HepG2 (cell line): ENCODE results near the gene TAOK3. TPM values are rescaled to one million over a fixed set of nuclear protein-coding genes. Genes with fewer than 3 reads are reported as not detected.
A peak's percentile ranks its signal among the peaks of the same experiment; 100 is the strongest.

Experiments
- BORCS8-MEF2B ChIP-seq: sonication (generic); formaldehyde crosslinking; IDR thresholded peaks from 2 replicates; pipeline ENCODE4 v1.8.0; 2022; ENCODE audit warnings: mild to moderate bottlenecking, missing genetic modification reagents
- CHCHD3 ChIP-seq: sonication (generic); formaldehyde crosslinking; IDR thresholded peaks from 2 replicates; pipeline ENCODE4 v1.8.0; 2022; ENCODE audit warnings: mild to moderate bottlenecking, missing genetic modification reagents, moderate library complexity
- EHMT2 ChIP-seq: fragments of 200-600 bp; sonication (generic); IDR thresholded peaks from 2 replicates; pipeline ENCODE4 v1.7.0; 2017; ENCODE audit warnings: antibody characterized with exemption, low read depth, low read length, borderline replicate concordance
- ERF ChIP-seq: IDR thresholded peaks from 2 replicates; pipeline ENCODE4 v1.6.1; 2018; ENCODE audit warnings: missing biosample characterization, missing genetic modification reagents
- FOXJ3 ChIP-seq: sonication (generic); formaldehyde crosslinking; IDR thresholded peaks from 2 replicates; pipeline ENCODE4 v1.4.0; 2020; ENCODE audit warnings: missing genetic modification reagents, mild to moderate bottlenecking, borderline replicate concordance
- GTF3A ChIP-seq: sonication (generic); formaldehyde crosslinking; conservative IDR thresholded peaks from 2 replicates; pipeline ENCODE4 v1.4.0; 2020; ENCODE audit warnings: mild to moderate bottlenecking, missing genetic modification reagents
- KDM6A ChIP-seq: IDR thresholded peaks from 2 replicates; pipeline ENCODE4 v1.6.1; 2016; ENCODE audit warnings: low read depth
- MED8 ChIP-seq: sonication (generic); formaldehyde crosslinking; IDR thresholded peaks from 2 replicates; pipeline ENCODE4 v1.8.1; 2023; ENCODE audit warnings: mild to moderate bottlenecking, missing genetic modification reagents; ENCODE audit not compliant: insufficient replicate concordance
- NFKBIZ ChIP-seq: IDR thresholded peaks from 2 replicates; pipeline ENCODE4 v1.6.1; 2018; ENCODE audit warnings: missing genetic modification reagents, missing compliant biosample characterization
- NR2C2 ChIP-seq: sonication (generic); formaldehyde crosslinking; IDR thresholded peaks from 2 replicates; pipeline ENCODE4 v1.4.0; 2020; ENCODE audit warnings: missing genetic modification reagents, mild to moderate bottlenecking, moderate library complexity, borderline replicate concordance
- SRSF1 ChIP-seq: fragments of 200-400 bp; formaldehyde crosslinking; optimal IDR thresholded peaks from 2 replicates; pipeline ENCODE3; 2017; ENCODE audit warnings: mild to moderate bottlenecking, low read depth, low read length, moderate library complexity
- SUZ12 ChIP-seq: fragments of 150-350 bp; IDR thresholded peaks from 2 replicates; pipeline ENCODE4 v1.6.1; 2014; ENCODE audit warnings: low read depth, low read length
- TBL1XR1 ChIP-seq: fragments of 150-350 bp; IDR thresholded peaks from 2 replicates; pipeline ENCODE4 v1.6.1; 2014; ENCODE audit warnings: borderline replicate concordance, low read length; ENCODE audit not compliant: partially characterized antibody
- TCF7 ChIP-seq: sonication (generic); IDR thresholded peaks from 2 replicates; pipeline ENCODE4 v1.6.1; 2016; ENCODE audit warnings: antibody characterized with exemption, low read depth
- THYN1 ChIP-seq: sonication (generic); formaldehyde crosslinking; IDR thresholded peaks from 2 replicates; pipeline ENCODE4 v1.8.1; 2023; ENCODE audit warnings: low read depth, mild to moderate bottlenecking, moderate library complexity, missing genetic modification reagents, borderline replicate concordance
- U2AF2 ChIP-seq: fragments of 200-400 bp; formaldehyde crosslinking; IDR thresholded peaks from 2 replicates; pipeline ENCODE4 v1.6.1; 2017; ENCODE audit warnings: low read depth, mild to moderate bottlenecking, low read length
- ZBTB20 ChIP-seq: sonication (generic); formaldehyde crosslinking; IDR thresholded peaks from 2 replicates; pipeline ENCODE4 v1.8.1; 2023; ENCODE audit warnings: missing genetic modification reagents, low read depth, mild to moderate bottlenecking, borderline replicate concordance
- ZNF101 ChIP-seq: sonication (generic); formaldehyde crosslinking; IDR thresholded peaks from 2 replicates; pipeline ENCODE4 v1.4.0; 2020; ENCODE audit warnings: mild to moderate bottlenecking, low read depth, missing genetic modification reagents, borderline replicate concordance
- ZNF235 ChIP-seq: sonication (generic); formaldehyde crosslinking; IDR thresholded peaks from 2 replicates; pipeline ENCODE4 v1.8.1; 2023; ENCODE audit warnings: mild to moderate bottlenecking, missing genetic modification reagents, borderline replicate concordance
- ZNF432 ChIP-seq: sonication (generic); formaldehyde crosslinking; IDR thresholded peaks from 2 replicates; pipeline ENCODE4 v1.5.0; 2020; ENCODE audit warnings: missing genetic modification reagents, mild to moderate bottlenecking, borderline replicate concordance
- ZNF546 ChIP-seq: sonication (generic); formaldehyde crosslinking; conservative IDR thresholded peaks from 2 replicates; pipeline ENCODE4 v1.8.1; 2023; ENCODE audit warnings: mild to moderate bottlenecking, missing genetic modification reagents
- ZNF556 ChIP-seq: sonication (generic); formaldehyde crosslinking; IDR thresholded peaks from 2 replicates; pipeline ENCODE4 v1.4.0; 2020; ENCODE audit warnings: mild to moderate bottlenecking, missing genetic modification reagents, borderline replicate concordance
- ZNF768 ChIP-seq: sonication (generic); formaldehyde crosslinking; IDR thresholded peaks from 2 replicates; pipeline ENCODE4 v1.4.0; 2020; ENCODE audit warnings: missing genetic modification reagents
- polyA plus RNA-seq, 8 experiments: library from polyadenylated mRNA; depleted of rRNA in 3 of 8; stranded (reverse) in 7 of 8; unstranded in 1 of 8; fragments of >200 nt; fragmentation: Illumina TruSeq in 4 of 8; extraction: Trizol in 4 of 8; gene quantifications; 2 replicates each; pipeline versions ENCODE4 v1.2.1 to v1.2.3, GENCODE V29; 2011 to 2016; ENCODE audit warnings: low read depth in 4 of 8, missing spikeins in 1 of 8, mixed read lengths in 1 of 8; ENCODE audit not compliant: insufficient read depth in 1 of 8
- total RNA-seq, 5 experiments: library from RNA; depleted of rRNA; stranded (reverse); fragments of >200 nt; fragmentation: Illumina TruSeq; extraction: Trizol; gene quantifications; 2 replicates each; pipeline ENCODE4 v1.2.3, GENCODE V29; 2016; ENCODE audit warnings: low read depth in 1 of 5
- TF ChIP-seq, protein P1 (sequence below): sonication (generic); formaldehyde crosslinking; IDR thresholded peaks from 2 replicates; pipeline ENCODE4 v1.4.0; 2020; ENCODE audit warnings: mild to moderate bottlenecking, missing genetic modification reagents
- TF ChIP-seq, protein P2 (sequence below): IDR thresholded peaks from 2 replicates; pipeline ENCODE4 v1.6.1; 2016; ENCODE audit warnings: low read depth, control low read depth
- TF ChIP-seq, protein P3 (sequence below): sonication (generic); formaldehyde crosslinking; conservative IDR thresholded peaks from 2 replicates; pipeline ENCODE4 v1.4.0; 2020; ENCODE audit warnings: missing genetic modification reagents

Gene TAOK3
- total and polyA plus RNA-seq, 2 of the 13 experiments (the other 11 are each of a cell fraction or from before 2014, with no cell fraction given), result 10.4 to 12.3 TPM

DNA sequence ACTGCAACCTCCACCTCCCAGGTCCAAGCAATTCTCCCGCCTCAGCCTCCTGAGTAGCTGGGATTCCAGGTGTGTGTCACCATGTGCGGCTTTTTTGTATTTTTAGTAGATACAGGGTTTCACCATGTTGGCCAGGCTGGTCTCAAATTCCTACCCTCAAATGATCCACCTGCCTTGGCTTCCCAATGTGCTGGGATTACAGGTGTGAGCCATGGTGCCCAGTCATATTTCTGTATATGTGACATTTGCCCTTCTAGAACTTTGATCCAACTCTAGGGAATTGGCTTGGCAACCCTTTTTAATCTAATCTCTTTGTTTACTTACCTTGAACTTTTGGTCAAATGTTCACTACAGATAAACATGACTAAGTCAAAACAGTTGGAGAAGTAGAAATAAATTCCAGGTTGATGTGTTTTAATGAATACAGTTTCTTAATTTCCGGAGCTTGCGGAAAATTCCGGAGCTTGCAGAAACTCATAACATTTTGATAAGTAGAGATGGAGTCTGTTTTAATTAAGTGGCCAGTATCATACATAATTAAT lies 248.3 kb downstream of the TAOK3 start (continued):
- TF ChIP-seq, protein P1, sequence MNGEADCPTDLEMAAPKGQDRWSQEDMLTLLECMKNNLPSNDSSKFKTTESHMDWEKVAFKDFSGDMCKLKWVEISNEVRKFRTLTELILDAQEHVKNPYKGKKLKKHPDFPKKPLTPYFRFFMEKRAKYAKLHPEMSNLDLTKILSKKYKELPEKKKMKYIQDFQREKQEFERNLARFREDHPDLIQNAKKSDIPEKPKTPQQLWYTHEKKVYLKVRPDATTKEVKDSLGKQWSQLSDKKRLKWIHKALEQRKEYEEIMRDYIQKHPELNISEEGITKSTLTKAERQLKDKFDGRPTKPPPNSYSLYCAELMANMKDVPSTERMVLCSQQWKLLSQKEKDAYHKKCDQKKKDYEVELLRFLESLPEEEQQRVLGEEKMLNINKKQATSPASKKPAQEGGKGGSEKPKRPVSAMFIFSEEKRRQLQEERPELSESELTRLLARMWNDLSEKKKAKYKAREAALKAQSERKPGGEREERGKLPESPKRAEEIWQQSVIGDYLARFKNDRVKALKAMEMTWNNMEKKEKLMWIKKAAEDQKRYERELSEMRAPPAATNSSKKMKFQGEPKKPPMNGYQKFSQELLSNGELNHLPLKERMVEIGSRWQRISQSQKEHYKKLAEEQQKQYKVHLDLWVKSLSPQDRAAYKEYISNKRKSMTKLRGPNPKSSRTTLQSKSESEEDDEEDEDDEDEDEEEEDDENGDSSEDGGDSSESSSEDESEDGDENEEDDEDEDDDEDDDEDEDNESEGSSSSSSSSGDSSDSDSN (CRISPR knock-in tag), result no peak
- peak; percentile 83 for TF ChIP-seq NR2C2 (CRISPR knock-in tag)
- TF ChIP-seq, protein P2, sequence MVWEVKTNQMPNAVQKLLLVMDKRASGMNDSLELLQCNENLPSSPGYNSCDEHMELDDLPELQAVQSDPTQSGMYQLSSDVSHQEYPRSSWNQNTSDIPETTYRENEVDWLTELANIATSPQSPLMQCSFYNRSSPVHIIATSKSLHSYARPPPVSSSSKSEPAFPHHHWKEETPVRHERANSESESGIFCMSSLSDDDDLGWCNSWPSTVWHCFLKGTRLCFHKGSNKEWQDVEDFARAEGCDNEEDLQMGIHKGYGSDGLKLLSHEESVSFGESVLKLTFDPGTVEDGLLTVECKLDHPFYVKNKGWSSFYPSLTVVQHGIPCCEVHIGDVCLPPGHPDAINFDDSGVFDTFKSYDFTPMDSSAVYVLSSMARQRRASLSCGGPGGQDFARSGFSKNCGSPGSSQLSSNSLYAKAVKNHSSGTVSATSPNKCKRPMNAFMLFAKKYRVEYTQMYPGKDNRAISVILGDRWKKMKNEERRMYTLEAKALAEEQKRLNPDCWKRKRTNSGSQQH (CRISPR knock-in tag), result no peak
- no peak for TF ChIP-seq ZNF101 (CRISPR knock-in tag)
- TF ChIP-seq GTF3A, result no peak
- no peak for TF ChIP-seq BORCS8-MEF2B (CRISPR knock-in tag)
- TF ChIP-seq, protein P3, sequence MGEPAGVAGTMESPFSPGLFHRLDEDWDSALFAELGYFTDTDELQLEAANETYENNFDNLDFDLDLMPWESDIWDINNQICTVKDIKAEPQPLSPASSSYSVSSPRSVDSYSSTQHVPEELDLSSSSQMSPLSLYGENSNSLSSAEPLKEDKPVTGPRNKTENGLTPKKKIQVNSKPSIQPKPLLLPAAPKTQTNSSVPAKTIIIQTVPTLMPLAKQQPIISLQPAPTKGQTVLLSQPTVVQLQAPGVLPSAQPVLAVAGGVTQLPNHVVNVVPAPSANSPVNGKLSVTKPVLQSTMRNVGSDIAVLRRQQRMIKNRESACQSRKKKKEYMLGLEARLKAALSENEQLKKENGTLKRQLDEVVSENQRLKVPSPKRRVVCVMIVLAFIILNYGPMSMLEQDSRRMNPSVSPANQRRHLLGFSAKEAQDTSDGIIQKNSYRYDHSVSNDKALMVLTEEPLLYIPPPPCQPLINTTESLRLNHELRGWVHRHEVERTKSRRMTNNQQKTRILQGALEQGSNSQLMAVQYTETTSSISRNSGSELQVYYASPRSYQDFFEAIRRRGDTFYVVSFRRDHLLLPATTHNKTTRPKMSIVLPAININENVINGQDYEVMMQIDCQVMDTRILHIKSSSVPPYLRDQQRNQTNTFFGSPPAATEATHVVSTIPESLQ (CRISPR knock-in tag), result no peak
- TF ChIP-seq ZBTB20 (CRISPR knock-in tag), result peak; percentile 40; the same call in 1 of the 2 replicates
- no peak for TF ChIP-seq SUZ12
- no peak for TF ChIP-seq MED8 (CRISPR knock-in tag)
- TF ChIP-seq THYN1 (CRISPR knock-in tag), result no peak
- no peak for TF ChIP-seq ZNF235 (CRISPR knock-in tag)
- TF ChIP-seq ZNF432 (CRISPR knock-in tag), result no peak
- peak; percentile 84 for TF ChIP-seq FOXJ3 (CRISPR knock-in tag)
- TF ChIP-seq KDM6A (CRISPR knock-in tag), result peak; percentile 69; the same call in 1 of the 2 replicates
- peak; percentile 70 for TF ChIP-seq TBL1XR1
- TF ChIP-seq ERF (CRISPR knock-in tag), result no peak; the same call in 1 of the 2 replicates
- no peak for TF ChIP-seq CHCHD3
- TF ChIP-seq TCF7, result peak; percentile 58; the same call in 1 of the 2 replicates
- no peak for TF ChIP-seq ZNF556 (CRISPR knock-in tag)
- 0 out of 2 replicates have a peak, but pooled peaks have one; percentile 57 for TF ChIP-seq NFKBIZ (CRISPR knock-in tag)
- TF ChIP-seq ZNF768, result no peak
- no peak for TF ChIP-seq ZNF546 (CRISPR knock-in tag)
- TF ChIP-seq EHMT2, result no peak
- no peak for TF ChIP-seq U2AF2
- no peak for TF ChIP-seq SRSF1
